ENCODE results near the gene GREB1L. TPM values are rescaled to one million over a fixed set of nuclear protein-coding genes. Genes with fewer than 3 reads are reported as not detected.
A peak's percentile ranks its signal among the peaks of the same experiment; 100 is the strongest.

Gene GREB1L
- total and polyA plus RNA-seq, 2 donors (not counting 1 experiment from before 2014, with no cell fraction given): not detected

DNA sequence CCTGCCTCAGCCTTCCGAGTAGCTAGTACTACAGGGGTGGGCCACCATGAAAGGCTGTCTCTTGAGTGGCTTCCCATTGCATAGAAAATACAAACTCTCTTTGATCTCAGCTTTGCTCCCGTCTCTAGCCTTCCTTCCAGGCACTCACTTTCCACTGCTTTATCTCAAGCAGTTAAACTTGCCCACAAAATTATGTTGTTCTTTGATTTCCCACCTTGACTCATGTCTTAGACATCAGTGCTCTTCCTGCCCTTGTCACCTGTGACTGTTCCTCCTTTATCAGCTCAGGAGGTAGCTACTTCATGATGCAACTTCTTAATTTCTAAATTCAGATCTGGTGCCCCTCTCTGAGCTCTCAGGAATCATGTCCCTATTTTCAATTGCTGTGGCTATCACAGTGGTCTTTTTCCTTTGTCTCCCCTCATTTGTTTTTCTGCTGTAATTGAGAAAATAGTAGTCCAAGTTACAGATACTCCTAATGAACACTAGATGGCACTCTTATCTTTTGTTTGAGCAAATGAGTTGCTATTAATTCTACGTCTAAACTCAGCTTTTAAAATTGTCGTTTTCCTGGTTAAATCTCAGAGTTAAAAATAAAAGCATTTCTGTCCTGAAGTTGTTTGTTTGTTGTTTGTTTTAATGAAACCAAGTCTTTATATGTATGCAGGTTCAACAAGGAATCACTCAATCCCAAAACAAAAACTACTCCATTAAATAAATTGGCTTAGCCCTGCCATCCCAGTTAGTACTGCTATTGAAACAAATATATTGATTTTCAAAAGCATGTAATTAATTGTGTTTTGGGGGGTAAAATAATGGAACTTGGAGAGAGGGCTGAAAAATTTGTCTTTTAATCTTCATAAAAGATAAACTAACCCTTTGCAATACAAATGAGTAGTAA, 46.9 kb upstream of the GREB1L start:
- Histone ChIP-seq H4K20me1 (ENCODE audit: control insufficient read depth, insufficient read depth, low read length, poor library complexity, severe bottlenecking) (no peaks in the 10 kb centered on the region), H3K27me3 (replicated peaks in 1 of 4; ENCODE audit: control extremely low read depth in 1 of 4, control insufficient read depth in 3 of 4, insufficient read depth in 4 of 4, low read length in 3 of 4) (peaks cover 0 to 3% (median 0%) of the 10 kb centered on the region in 4 experiments), H3K9ac (ENCODE audit: low read length) (no peak overlapping the region), H3K9me3 (ENCODE audit: control extremely low read depth in 1 of 3, control insufficient read depth in 2 of 3, insufficient read depth in 1 of 3, low read length in 2 of 3) (no peaks in the 10 kb centered on the region), H2AFZ (ENCODE audit: insufficient read depth, low read depth, low read length, poor library complexity, severe bottlenecking) (no peak overlapping the region), H3K36me3 (replicated peaks in 1 of 2; ENCODE audit: control extremely low read depth in 1 of 2, control insufficient read depth in 1 of 2, extremely low read depth in 1 of 2, insufficient read depth in 2 of 2, low read length in 1 of 2) (no peaks in the 10 kb centered on the region), H3K79me2 (ENCODE audit: control insufficient read depth, insufficient read depth, low read length) (no peaks in the 10 kb centered on the region), H3K4me1 (ENCODE audit: control insufficient read depth in 2 of 2, insufficient read depth in 2 of 2, low read length in 2 of 2) (no peaks in the 10 kb centered on the region), H3K4me3 (ENCODE audit: control extremely low read depth in 1 of 5, extremely low read depth in 1 of 5, insufficient read depth in 1 of 5, low read depth in 2 of 5, low read length in 4 of 5) (no peak overlapping the region), H3K27ac (ENCODE audit: low read length in 2 of 2) (no peak overlapping the region), H3K4me2 (replicated peaks; ENCODE audit: low read depth, low read length, poor library complexity, severe bottlenecking) (no peak overlapping the region)
- ChIA-PET CTCF (interaction anchor here (0.8 to 4.0 kb wide), 17 partner anchors 8 to 1512 kb away, joined by 3 to 66 read pairs (median 5); no protein-coding TSS in a partner anchor), POLR2A (no interaction called here)
- TF ChIP-seq EZH2 (IDR thresholded peaks at IDR 0.05; ENCODE audit: borderline replicate concordance, insufficient read depth, low read depth, low read length, poor library complexity, severe bottlenecking) (no peak), CTCF (IDR thresholded peaks at IDR 0.05) (peak; percentile 86)
- H3K4me1 Mint-ChIP-seq: no peaks in the 10 kb centered on the region
- no peaks in the 10 kb centered on the region for H3K9me3 Mint-ChIP-seq (ENCODE audit: insufficient read depth)
- H3K4me3 Mint-ChIP-seq: no peak overlapping the region
- H3K27me3 Mint-ChIP-seq: peaks cover 13% of the 10 kb centered on the region
- intact Hi-C loops (cut with micrococcal nuclease): loop anchor here (5.0 kb wide), 1 partner anchor 1787 kb away; no protein-coding TSS in a partner anchor
- DNase-seq (peak; percentile 56), ATAC-seq (ENCODE audit: low read depth) (no peak)
- WGBS (ENCODE audit: insufficient coverage): 76% methylated on average over 2 of the region's 4 CpGs
- H3K27ac Mint-ChIP-seq: no peak overlapping the region

- ATAC-seq (ENCODE audit: low read depth) (no peak), DNase-seq (no peak)
- H3K4me3 Mint-ChIP-seq: no peak overlapping the region
- no peaks in the 10 kb centered on the region for H3K4me1 Mint-ChIP-seq
- Histone ChIP-seq H3K4me2 (replicated peaks; ENCODE audit: low read depth, low read length, poor library complexity, severe bottlenecking) (no peak overlapping the region), H3K4me1 (ENCODE audit: control insufficient read depth in 2 of 2, insufficient read depth in 2 of 2, low read length in 2 of 2) (no peaks in the 10 kb centered on the region), H3K27me3 (replicated peaks in 1 of 4; ENCODE audit: control extremely low read depth in 1 of 4, control insufficient read depth in 3 of 4, insufficient read depth in 4 of 4, low read length in 3 of 4) (peaks cover 0 to 3% (median 0%) of the 10 kb centered on the region in 4 experiments), H2AFZ (ENCODE audit: insufficient read depth, low read depth, low read length, poor library complexity, severe bottlenecking) (no peak overlapping the region), H3K4me3 (ENCODE audit: control extremely low read depth in 1 of 5, extremely low read depth in 1 of 5, insufficient read depth in 1 of 5, low read depth in 2 of 5, low read length in 4 of 5) (no peak overlapping the region), H3K27ac (ENCODE audit: low read length in 2 of 2) (no peak overlapping the region), H3K9me3 (ENCODE audit: control extremely low read depth in 1 of 3, control insufficient read depth in 2 of 3, insufficient read depth in 1 of 3, low read length in 2 of 3) (no peaks in the 10 kb centered on the region), H4K20me1 (ENCODE audit: control insufficient read depth, insufficient read depth, low read length, poor library complexity, severe bottlenecking) (no peaks in the 10 kb centered on the region), H3K79me2 (ENCODE audit: control insufficient read depth, insufficient read depth, low read length) (no peaks in the 10 kb centered on the region), H3K9ac (ENCODE audit: low read length) (no peak overlapping the region), H3K36me3 (replicated peaks in 1 of 2; ENCODE audit: control extremely low read depth in 1 of 2, control insufficient read depth in 1 of 2, extremely low read depth in 1 of 2, insufficient read depth in 2 of 2, low read length in 1 of 2) (no peaks in the 10 kb centered on the region)
- intact Hi-C loops (cut with micrococcal nuclease): loop anchor here (5.0 kb wide), 1 partner anchor 1786 kb away; no protein-coding TSS in a partner anchor
- no CpG with 5 or more reads among the region's 1 CpG for WGBS (ENCODE audit: insufficient coverage)
- H3K27me3 Mint-ChIP-seq: peaks cover 7% of the 10 kb centered on the region
- POLR2A ChIA-PET: no interaction called here
- no peaks in the 10 kb centered on the region for H3K9me3 Mint-ChIP-seq (ENCODE audit: insufficient read depth)
- CTCF ChIA-PET: interaction anchor here (0.7 to 4.0 kb wide), 4 partner anchors 9 to 760 kb away, joined by 3 to 66 read pairs (median 18); no protein-coding TSS in a partner anchor
- H3K27ac Mint-ChIP-seq: no peak overlapping the region
- no peak for TF ChIP-seq CTCF (IDR thresholded peaks at IDR 0.05)
- no peak for TF ChIP-seq EZH2 (IDR thresholded peaks at IDR 0.05; ENCODE audit: borderline replicate concordance, insufficient read depth, low read depth, low read length, poor library complexity, severe bottlenecking)
These were observed 45.6 kb upstream of the GREB1L start for GRCh38 chr18:21196426-21196825.

All from B cell (primary cell).